Memory B cell (primary cell): ENCODE data around the gene ABLIM3.
A peak's percentile ranks its signal among the peaks of the same experiment; 100 is the strongest.

Experiments
- ATAC-seq: fragments of 150-1000 bp; cut with Tn5 transposase; 2 replicates; pipeline ENCODE4 v1.10.0; 2021; ENCODE audit warnings: low read depth, mild to moderate bottlenecking, moderate library complexity
- DNase-seq, 2 donors: peaks; one replicate each; pipeline ENCODE4 v3.0.0; 2022; ENCODE audit warnings: low spot score in 2 of 2
- H3K27ac Mint-ChIP-seq: one replicate; pipeline ENCODE4 v1.8.0; 2022; ENCODE audit warnings: mild to moderate bottlenecking, moderate library complexity, mixed read lengths
- H3K27me3 Mint-ChIP-seq: one replicate; pipeline ENCODE4 v1.8.0; 2022; ENCODE audit warnings: mixed read lengths
- H3K36me3 Mint-ChIP-seq: one replicate; pipeline ENCODE4 v1.8.0; 2022; ENCODE audit warnings: mild to moderate bottlenecking, mixed read lengths
- H3K4me1 Mint-ChIP-seq: one replicate; pipeline ENCODE4 v1.8.0; 2022; ENCODE audit warnings: mixed read lengths
- H3K4me3 Mint-ChIP-seq: one replicate; pipeline ENCODE4 v1.8.0; 2022; ENCODE audit warnings: mild to moderate bottlenecking, moderate library complexity, mixed read lengths
- H3K9me3 Mint-ChIP-seq: one replicate; pipeline ENCODE4 v1.8.0; 2022; ENCODE audit warnings: mixed read lengths

ABLIM3 gene

GRCh38 chr5:149219584-149219983, 78.3 kb downstream of the ABLIM3 start:
- no peak overlapping the region for H3K4me3 Mint-ChIP-seq
- ATAC-seq = no peak
- DNase-seq = no peak

GRCh38 chr5:149220750-149221149, 79.5 kb downstream of the ABLIM3 start:
- Mint-ChIP-seq H3K4me3 (no peak overlapping the region), H3K27ac (no peak overlapping the region), H3K27me3 (peaks cover 9% of the 10 kb centered on the region), H3K9me3 (no peaks in the 10 kb centered on the region), H3K4me1 (peaks cover 3% of the 10 kb centered on the region), H3K36me3 (no peaks in the 10 kb centered on the region)
- no peak for ATAC-seq
- DNase-seq = no peak

More at GRCh38 chr5:149219584-149219983, 78.3 kb downstream of the ABLIM3 start:
- H3K9me3 Mint-ChIP-seq = no peaks in the 10 kb centered on the region
- H3K4me1 Mint-ChIP-seq = peaks cover 3% of the 10 kb centered on the region
- peaks cover 9% of the 10 kb centered on the region for H3K27me3 Mint-ChIP-seq
- H3K27ac Mint-ChIP-seq = no peak overlapping the region
- no peaks in the 10 kb centered on the region for H3K36me3 Mint-ChIP-seq

GRCh38 chr5:149221326-149221725, 80.0 kb downstream of the ABLIM3 start:
- H3K9me3 Mint-ChIP-seq = no peaks in the 10 kb centered on the region
- peaks cover 3% of the 10 kb centered on the region for H3K4me1 Mint-ChIP-seq
- H3K27me3 Mint-ChIP-seq = peaks cover 9% of the 10 kb centered on the region
- H3K36me3 Mint-ChIP-seq = no peaks in the 10 kb centered on the region
- H3K4me3 Mint-ChIP-seq = no peak overlapping the region
- no peak overlapping the region for H3K27ac Mint-ChIP-seq
- DNase-seq (no peak), ATAC-seq (no peak)

GRCh38 chr5:149221731-149222342, 80.5 kb downstream of the ABLIM3 start:
- H3K27ac Mint-ChIP-seq = no peak overlapping the region
- no peaks in the 10 kb centered on the region for H3K9me3 Mint-ChIP-seq
- no peak overlapping the region for H3K4me3 Mint-ChIP-seq
- H3K27me3 Mint-ChIP-seq = peaks cover 9% of the 10 kb centered on the region
- H3K4me1 Mint-ChIP-seq = peaks cover 3% of the 10 kb centered on the region
- ATAC-seq (no peak), DNase-seq (no peak)
- H3K36me3 Mint-ChIP-seq = no peaks in the 10 kb centered on the region

- no peaks in the 10 kb centered on the region for H3K36me3 Mint-ChIP-seq
- H3K27me3 Mint-ChIP-seq = peaks cover 9% of the 10 kb centered on the region
- H3K9me3 Mint-ChIP-seq = no peaks in the 10 kb centered on the region
- peaks cover 3% of the 10 kb centered on the region for H3K4me1 Mint-ChIP-seq
- H3K4me3 Mint-ChIP-seq = no peak overlapping the region
- ATAC-seq (no peak), DNase-seq (no peak)
- H3K27ac Mint-ChIP-seq = no peak overlapping the region
Measured at GRCh38 chr5:149223081-149223848, 82.0 kb downstream of the ABLIM3 start.

GRCh38 chr5:149224282-149224681, 83.0 kb downstream of the ABLIM3 start:
- H3K36me3 Mint-ChIP-seq = no peaks in the 10 kb centered on the region
- no peaks in the 10 kb centered on the region for H3K9me3 Mint-ChIP-seq
- DNase-seq = no peak
- H3K4me1 Mint-ChIP-seq = peaks cover 3% of the 10 kb centered on the region
- no peak for ATAC-seq
- H3K27ac Mint-ChIP-seq = no peak overlapping the region
- peaks cover 8% of the 10 kb centered on the region for H3K27me3 Mint-ChIP-seq
- no peak overlapping the region for H3K4me3 Mint-ChIP-seq

GRCh38 chr5:149227168-149227826, 86.0 kb downstream of the ABLIM3 start:
- no peaks in the 10 kb centered on the region for H3K9me3 Mint-ChIP-seq
- DNase-seq (no peak), ATAC-seq (no peak)
- H3K36me3 Mint-ChIP-seq = no peaks in the 10 kb centered on the region
- H3K27ac Mint-ChIP-seq = no peak overlapping the region
- no peak overlapping the region for H3K4me3 Mint-ChIP-seq
- peaks cover 12% of the 10 kb centered on the region for H3K27me3 Mint-ChIP-seq
- H3K4me1 Mint-ChIP-seq = peaks cover 3% of the 10 kb centered on the region

- Mint-ChIP-seq H3K9me3 (no peaks in the 10 kb centered on the region), H3K4me3 (no peak overlapping the region), H3K27me3 (peaks cover 13% of the 10 kb centered on the region), H3K4me1 (no peaks in the 10 kb centered on the region), H3K36me3 (no peaks in the 10 kb centered on the region), H3K27ac (no peak overlapping the region)
- ATAC-seq (no peak), DNase-seq (no peak)
Measured at GRCh38 chr5:149228618-149229297, 87.5 kb downstream of the ABLIM3 start.

- no peaks in the 10 kb centered on the region for H3K36me3 Mint-ChIP-seq
- ATAC-seq (no peak), DNase-seq (no peak)
- H3K4me1 Mint-ChIP-seq = no peaks in the 10 kb centered on the region
- H3K27ac Mint-ChIP-seq = no peak overlapping the region
- H3K9me3 Mint-ChIP-seq = no peaks in the 10 kb centered on the region
- H3K27me3 Mint-ChIP-seq = peaks cover 13% of the 10 kb centered on the region
- no peak overlapping the region for H3K4me3 Mint-ChIP-seq
Measured at GRCh38 chr5:149229298-149229937, 88.1 kb downstream of the ABLIM3 start.

- H3K27me3 Mint-ChIP-seq = peaks cover 10% of the 10 kb centered on the region
- no peak overlapping the region for H3K27ac Mint-ChIP-seq
- H3K36me3 Mint-ChIP-seq = no peaks in the 10 kb centered on the region
- no peak for DNase-seq
- peaks cover 8% of the 10 kb centered on the region for H3K4me1 Mint-ChIP-seq
- no peak overlapping the region for H3K4me3 Mint-ChIP-seq
- ATAC-seq = no peak
- no peaks in the 10 kb centered on the region for H3K9me3 Mint-ChIP-seq
Measured at GRCh38 chr5:149235841-149236240, 94.5 kb downstream of the ABLIM3 start.

GRCh38 chr5:149237662-149238061, 96.4 kb downstream of the ABLIM3 start:
- DNase-seq = no peak
- Mint-ChIP-seq H3K4me1 (peaks cover 11% of the 10 kb centered on the region), H3K27me3 (peaks cover 9% of the 10 kb centered on the region), H3K27ac (no peak overlapping the region), H3K9me3 (no peaks in the 10 kb centered on the region), H3K36me3 (no peaks in the 10 kb centered on the region), H3K4me3 (no peak overlapping the region)
- no peak for ATAC-seq

GRCh38 chr5:149238540-149238939, 97.2 kb downstream of the ABLIM3 start:
- no peak for DNase-seq
- Mint-ChIP-seq H3K27ac (no peak overlapping the region), H3K36me3 (no peaks in the 10 kb centered on the region), H3K27me3 (peaks cover 8% of the 10 kb centered on the region), H3K4me3 (no peak overlapping the region), H3K9me3 (no peaks in the 10 kb centered on the region), H3K4me1 (peaks cover 11% of the 10 kb centered on the region)
- ATAC-seq = no peak

- no peak for DNase-seq
- Mint-ChIP-seq H3K36me3 (no peaks in the 10 kb centered on the region), H3K9me3 (no peaks in the 10 kb centered on the region), H3K4me3 (no peak overlapping the region), H3K27ac (peak overlapping the region; percentile 62), H3K27me3 (peaks cover 8% of the 10 kb centered on the region), H3K4me1 (peaks cover 11% of the 10 kb centered on the region)
- ATAC-seq = no peak
Measured at GRCh38 chr5:149239917-149240316, 98.6 kb downstream of the ABLIM3 start.
